GM12891 (cell line): ENCODE results near the gene MYRF.

Experiments
- DNase-seq: peaks from one replicate; pipeline ENCODE4 v3.0.0; 2011; ENCODE audit warnings: low spot score; ENCODE audit not compliant: insufficient read length
- FAIRE-seq: peaks from 2 replicates; lab custom pipeline; 2011; peaks lifted over from hg19 to GRCh38; lab: Jason Lieb, UNC
- PAX5 ChIP-seq: IDR thresholded peaks from 2 replicates; pipeline ENCODE4 v1.6.1; 2011; ENCODE audit warnings: low read length, moderate library complexity, mild to moderate bottlenecking; ENCODE audit not compliant: insufficient read depth, severe bottlenecking
- POLR2A ChIP-seq: IDR thresholded peaks from 2 replicates; pipeline ENCODE4 v1.6.1; 2011; ENCODE audit warnings: low read depth, low read length, control low read depth
- POLR2AphosphoS5 ChIP-seq: IDR thresholded peaks from 2 replicates; pipeline ENCODE4 v1.6.1; 2011; ENCODE audit warnings: low read depth, low read length, control low read depth
- POU2F2 ChIP-seq: IDR thresholded peaks from 2 replicates; pipeline ENCODE4 v1.6.1; 2011; ENCODE audit warnings: low read depth, mild to moderate bottlenecking, control low read depth, low read length, moderate library complexity
- SPI1 ChIP-seq: IDR thresholded peaks from 2 replicates; pipeline ENCODE4 v1.6.1; 2011; ENCODE audit warnings: low read depth, low read length, control low read depth
- TAF1 ChIP-seq: IDR thresholded peaks from 2 replicates; pipeline ENCODE4 v1.6.1; 2011; ENCODE audit warnings: low read depth, low read length, control low read depth

Gene MYRF

DNA sequence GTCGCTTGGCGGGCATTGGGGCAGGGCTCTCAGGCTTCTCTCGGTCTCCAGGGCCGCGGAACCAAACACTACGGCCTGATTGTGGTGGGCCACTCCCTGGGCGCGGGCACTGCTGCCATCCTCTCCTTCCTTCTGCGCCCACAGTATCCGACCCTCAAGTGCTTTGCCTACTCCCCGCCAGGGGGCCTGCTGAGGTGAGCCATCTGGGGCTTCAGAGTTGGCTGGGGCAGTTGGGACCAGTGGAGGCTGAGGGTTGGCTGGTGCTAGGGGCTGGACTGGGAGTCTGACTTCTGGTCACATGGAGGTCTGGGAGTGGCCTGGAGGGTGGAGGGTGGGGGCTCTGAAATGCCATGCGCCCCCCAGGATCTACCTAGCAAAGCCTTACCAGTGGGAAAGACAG lies 15.3 kb upstream of the MYRF start:
- TF ChIP-seq POU2F2 (no peak), PAX5 (no peak), POLR2AphosphoS5 (no peak), POLR2A (no peak), SPI1 (no peak), TAF1 (no peak)
- FAIRE-seq (no peak), DNase-seq (no peak)

DNA sequence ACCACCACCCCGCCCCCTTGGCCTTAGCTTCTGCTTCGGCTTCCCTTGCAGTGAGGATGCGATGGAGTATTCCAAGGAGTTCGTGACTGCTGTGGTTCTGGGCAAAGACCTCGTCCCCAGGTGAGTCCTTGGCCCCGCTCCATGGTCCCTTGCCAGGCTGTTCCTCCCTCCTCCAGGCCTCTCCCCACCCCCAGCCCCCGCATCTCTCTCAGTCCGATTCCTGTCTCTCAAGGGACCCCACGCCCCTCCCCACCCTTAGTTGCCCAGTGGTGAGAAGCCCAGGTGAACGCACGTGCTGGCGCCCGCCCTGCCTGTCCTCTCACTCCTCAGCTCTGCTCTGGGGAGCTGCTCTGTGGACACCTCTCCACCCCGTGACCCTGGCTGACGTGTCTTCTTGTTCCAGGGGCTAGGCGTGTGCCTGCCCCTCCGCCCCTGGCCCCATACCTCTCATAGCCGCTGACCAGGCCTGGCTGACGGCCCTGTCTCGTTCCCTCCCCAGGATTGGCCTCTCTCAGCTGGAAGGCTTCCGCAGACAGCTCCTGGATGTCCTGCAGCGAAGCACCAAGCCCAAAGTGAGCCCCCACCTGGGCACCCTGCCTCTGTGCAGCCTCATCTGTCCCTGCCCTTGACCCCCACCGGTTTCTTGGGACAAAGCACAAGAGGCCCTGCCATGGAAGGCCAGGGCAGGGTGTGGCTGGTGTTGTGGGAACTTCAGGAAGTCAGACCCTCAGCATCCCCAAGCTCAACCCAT lies 14.6 kb upstream of the MYRF start:
- no peak for DNase-seq
- no peak for TF ChIP-seq POLR2A
- no peak for TF ChIP-seq POLR2AphosphoS5
- TF ChIP-seq SPI1 = no peak
- TF ChIP-seq TAF1 = no peak
- no peak for TF ChIP-seq PAX5
- no peak for TF ChIP-seq POU2F2
- no peak for FAIRE-seq

DNA sequence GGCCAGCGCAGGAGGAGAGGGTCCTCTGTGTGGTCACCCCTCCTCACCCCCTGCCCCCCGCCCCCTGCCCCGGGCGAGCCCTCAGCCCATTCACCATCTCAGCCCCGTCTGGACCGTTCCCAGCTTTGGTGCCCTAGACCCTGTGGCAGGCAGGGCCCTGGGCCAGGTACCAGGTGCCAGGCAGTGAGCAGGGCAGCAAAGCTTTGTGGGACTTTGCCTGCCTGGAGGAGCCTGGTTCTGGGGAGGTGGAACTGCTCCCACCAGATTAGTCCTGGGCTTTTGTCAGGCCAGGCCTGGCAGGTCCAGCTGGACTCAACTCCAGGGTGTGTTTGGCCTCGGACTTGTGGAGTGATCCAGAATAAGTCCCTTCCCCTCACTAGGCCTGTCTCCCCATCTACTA lies 13.7 kb upstream of the MYRF start:
- DNase-seq (no peak), FAIRE-seq (no peak)
- no peak for TF ChIP-seq PAX5
- no peak for TF ChIP-seq POLR2AphosphoS5
- TF ChIP-seq TAF1 = no peak
- no peak for TF ChIP-seq POLR2A
- no peak for TF ChIP-seq POU2F2
- TF ChIP-seq SPI1 = no peak

DNA sequence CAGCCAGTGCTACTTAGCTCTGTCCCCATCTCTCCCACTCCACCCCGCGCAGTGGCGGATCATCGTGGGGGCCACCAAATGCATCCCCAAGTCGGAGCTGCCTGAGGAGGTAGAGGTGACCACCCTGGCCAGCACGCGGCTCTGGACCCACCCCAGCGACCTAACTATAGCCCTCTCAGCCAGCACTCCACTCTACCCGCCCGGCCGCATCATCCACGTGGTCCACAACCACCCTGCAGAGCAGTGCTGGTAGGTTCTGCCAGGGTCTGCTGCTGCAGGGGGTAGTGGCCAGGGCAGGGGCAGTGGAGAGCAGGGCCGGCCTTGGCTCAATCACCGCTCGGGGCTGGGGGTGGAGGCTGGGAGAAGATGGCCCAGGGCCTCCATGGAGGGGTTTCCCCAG lies 13.0 kb upstream of the MYRF start:
- TF ChIP-seq POU2F2 (no peak), POLR2A (no peak)
- FAIRE-seq (no peak), DNase-seq (no peak)

DNA sequence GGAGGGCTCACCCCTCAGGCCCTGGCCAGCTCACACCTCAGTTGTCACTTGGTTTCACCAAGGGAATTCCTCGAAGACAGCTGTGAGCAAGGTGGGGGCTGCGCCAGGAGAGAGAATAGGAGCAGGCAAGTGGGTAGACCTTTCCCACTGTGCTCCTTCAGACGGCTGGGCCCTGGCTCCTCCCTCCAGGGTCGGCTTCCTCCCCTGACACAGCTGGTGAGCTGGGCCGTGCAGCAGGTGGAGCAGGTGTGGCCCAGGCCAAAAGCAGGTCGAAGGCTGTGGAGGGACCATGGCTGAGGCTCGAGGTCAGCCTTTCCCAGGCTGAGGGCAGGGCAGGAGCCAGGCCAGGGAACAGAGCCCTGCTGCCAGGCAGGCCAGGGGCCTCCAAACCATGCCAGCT lies 12.5 kb upstream of the MYRF start:
- no peak for TF ChIP-seq POLR2A
- no peak for TF ChIP-seq POLR2AphosphoS5
- TF ChIP-seq TAF1 = no peak
- TF ChIP-seq SPI1 = no peak
- no peak for TF ChIP-seq POU2F2
- TF ChIP-seq PAX5 = no peak
- no peak for DNase-seq
- no peak for FAIRE-seq

DNA sequence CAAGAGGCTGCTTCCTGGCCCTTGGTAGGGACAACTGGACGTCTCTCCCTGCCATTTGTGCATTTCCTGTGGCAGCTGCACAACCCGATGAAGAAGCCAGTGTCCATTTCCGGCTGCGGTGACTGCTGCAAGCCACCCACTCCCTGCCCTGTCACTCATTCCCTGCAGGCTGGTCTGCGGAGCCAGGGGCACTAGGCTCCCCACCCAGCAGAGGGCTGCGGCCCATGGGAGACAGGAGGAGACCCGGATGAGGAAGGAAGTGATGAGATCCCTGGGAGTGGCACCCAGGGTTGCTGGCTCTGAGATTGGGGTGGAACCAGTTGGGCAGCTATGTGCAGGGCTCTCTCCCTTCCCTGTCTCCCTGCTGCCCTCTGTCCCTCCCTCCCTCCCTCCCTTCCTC lies 10.0 kb upstream of the MYRF start:
- DNase-seq = no peak
- FAIRE-seq = no peak
- TF ChIP-seq PAX5 = no peak
- TF ChIP-seq POLR2A = no peak
- no peak for TF ChIP-seq POU2F2
- TF ChIP-seq POLR2AphosphoS5 = no peak
- TF ChIP-seq TAF1 = no peak
- TF ChIP-seq SPI1 = no peak

DNA sequence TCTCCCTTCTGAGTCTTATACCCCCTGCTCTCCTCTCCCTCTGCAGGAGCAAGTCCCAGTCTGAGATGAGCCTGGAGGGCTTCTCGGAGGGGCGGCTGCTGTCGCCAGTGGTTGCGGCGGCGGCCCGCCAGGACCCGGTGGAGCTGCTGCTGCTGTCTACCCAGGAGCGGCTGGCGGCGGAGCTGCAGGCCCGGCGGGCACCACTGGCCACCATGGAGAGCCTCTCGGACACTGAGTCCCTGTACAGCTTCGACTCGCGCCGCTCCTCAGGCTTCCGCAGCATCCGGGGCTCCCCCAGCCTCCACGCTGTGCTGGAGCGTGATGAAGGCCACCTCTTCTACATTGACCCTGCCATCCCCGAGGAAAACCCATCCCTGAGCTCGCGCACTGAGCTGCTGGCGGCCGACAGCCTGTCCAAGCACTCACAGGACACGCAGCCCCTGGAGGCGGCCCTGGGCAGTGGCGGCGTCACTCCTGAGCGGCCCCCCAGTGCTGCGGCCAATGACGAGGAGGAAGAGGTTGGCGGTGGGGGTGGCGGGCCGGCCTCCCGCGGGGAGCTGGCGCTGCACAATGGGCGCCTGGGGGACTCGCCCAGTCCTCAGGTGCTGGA lies 8.8 kb upstream of the MYRF start:
- no peak for FAIRE-seq
- no peak for TF ChIP-seq POLR2AphosphoS5
- TF ChIP-seq PAX5 = no peak
- TF ChIP-seq POU2F2 = no peak
- no peak for TF ChIP-seq TAF1
- no peak for TF ChIP-seq SPI1
- no peak for TF ChIP-seq POLR2A
- no peak for DNase-seq

DNA sequence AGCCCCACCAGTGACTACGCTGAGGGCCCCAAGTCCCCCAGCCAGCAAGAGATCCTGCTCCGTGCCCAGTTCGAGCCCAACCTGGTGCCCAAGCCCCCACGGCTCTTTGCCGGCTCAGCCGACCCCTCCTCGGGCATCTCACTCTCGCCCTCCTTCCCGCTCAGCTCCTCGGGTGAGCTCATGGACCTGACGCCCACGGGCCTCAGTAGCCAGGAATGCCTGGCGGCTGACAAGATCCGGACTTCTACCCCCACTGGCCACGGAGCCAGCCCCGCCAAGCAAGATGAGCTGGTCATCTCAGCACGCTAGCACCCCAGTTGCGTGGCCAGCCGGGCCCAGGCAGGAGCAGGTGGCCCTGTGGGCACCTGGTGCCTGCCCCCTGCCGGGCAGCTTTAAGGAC lies 8.3 kb upstream of the MYRF start:
- DNase-seq = no peak
- TF ChIP-seq SPI1 = no peak
- TF ChIP-seq POU2F2 = no peak
- no peak for TF ChIP-seq POLR2A
- no peak for TF ChIP-seq TAF1
- TF ChIP-seq PAX5 = no peak
- TF ChIP-seq POLR2AphosphoS5 = no peak
- FAIRE-seq = no peak

DNA sequence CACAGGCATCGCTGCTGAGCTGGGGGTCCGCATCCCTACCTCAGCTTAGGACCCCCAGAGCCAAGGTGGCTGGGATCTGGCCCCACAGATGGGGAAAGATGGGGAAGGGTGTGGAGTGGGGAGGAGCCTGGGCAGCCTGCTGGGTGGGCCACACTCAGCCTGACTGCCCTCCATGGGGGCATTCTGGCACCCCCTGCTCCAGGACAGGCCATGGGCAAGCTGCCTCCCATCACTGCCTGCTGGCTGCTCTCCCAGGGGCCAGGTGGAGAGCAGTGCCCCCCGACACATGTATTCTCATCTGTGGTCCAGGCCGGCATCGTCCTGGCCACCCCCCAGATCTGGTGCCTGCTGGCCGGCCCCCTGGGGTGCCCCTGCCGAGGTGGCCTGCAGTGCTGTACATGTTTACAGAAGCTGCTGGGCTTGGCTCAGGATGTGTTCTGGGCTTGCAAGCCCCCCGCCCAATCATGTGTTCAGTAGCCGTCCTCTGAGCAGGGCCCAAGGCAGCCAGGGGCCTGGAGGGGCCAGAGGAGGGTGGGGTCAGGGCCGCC lies 7.8 kb upstream of the MYRF start:
- DNase-seq (no peak), FAIRE-seq (no peak)
- TF ChIP-seq POLR2AphosphoS5 = no peak
- TF ChIP-seq POU2F2 = no peak
- TF ChIP-seq PAX5 = no peak
- no peak for TF ChIP-seq TAF1
- no peak for TF ChIP-seq POLR2A

DNA sequence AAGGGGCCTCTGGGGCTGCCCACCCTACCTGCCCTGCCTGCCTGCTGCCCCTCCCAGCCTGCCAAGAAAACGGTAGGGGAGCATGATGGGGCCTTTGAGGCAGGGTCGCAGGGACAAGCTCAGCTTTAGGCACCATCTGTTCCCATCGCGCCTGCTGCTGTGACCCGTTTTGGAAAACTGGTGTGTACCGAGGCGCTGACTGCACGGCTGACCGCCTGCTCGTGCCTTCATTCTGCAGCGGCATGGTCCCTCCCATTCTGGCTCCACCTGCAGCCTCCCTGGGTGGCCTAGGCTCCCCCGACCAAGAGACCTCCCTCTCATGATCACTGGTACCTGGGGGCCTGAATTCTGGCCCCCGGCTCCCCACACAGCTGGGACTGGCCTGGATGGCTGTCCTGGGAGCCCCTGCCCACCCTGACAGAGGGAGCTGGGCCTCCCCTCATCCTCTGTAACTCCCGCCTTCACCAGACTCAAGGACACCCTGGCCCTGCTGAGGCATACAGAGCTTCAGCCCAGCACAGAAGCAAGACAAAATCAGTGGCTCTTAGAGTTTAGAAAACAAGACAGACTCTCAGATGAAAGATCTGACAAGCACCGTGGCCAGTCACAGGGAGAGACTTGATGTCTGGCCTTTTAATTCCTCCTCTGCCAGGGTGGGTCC lies 6.5 kb upstream of the MYRF start:
- TF ChIP-seq TAF1 (no peak), POU2F2 (no peak), POLR2AphosphoS5 (no peak), SPI1 (no peak), PAX5 (no peak), POLR2A (no peak)
- FAIRE-seq = no peak

More for the DNA sequence above, 6.5 kb upstream of the MYRF start:
- DNase-seq = no peak
